GM18858 (cell line): Measurements from ENCODE around the gene SMTN.
"Not testable (repeated sequence)": the region's sequence is repeated elsewhere in the genome, so short reads cannot be mapped to it uniquely, and the experiment has no call there.

Source experiments
- ATAC-seq: cut with Tn5 transposase; IDR thresholded peaks from one replicate; pipeline ENCODE4 v1.9.1; 2021; ENCODE audit not compliant: unreplicated experiment

Gene SMTN

DNA sequence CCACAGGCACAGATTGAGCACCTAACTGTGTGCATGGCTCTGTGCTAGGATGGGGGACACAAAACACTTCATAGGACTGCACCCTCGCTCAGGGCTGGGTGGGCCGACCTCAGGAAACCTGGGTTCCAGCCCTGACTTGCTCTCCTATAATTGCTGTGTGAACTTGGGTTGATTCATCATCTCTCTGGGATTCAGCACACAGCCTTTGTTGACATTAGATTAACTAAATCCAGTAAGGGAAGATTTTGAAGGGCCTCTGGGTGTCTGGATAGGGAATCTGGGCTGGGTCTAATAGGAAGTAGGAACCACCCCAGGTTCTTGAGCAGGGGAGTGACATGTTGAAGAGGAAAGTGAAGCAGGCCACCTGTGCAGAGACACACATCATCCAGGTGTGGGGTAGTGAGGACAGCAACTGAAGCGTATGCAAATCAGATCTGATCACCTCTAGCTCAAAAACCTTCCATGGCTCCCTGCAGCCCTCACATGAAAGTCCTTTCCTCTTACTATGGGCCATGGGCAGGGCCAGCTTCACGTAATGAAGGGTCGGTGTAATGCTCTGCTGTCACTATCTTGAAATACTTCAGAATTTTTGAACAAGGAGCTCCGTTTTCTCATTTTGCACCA, 11.3 kb upstream of the SMTN start:
- ATAC-seq: not testable (repeated sequence)

DNA sequence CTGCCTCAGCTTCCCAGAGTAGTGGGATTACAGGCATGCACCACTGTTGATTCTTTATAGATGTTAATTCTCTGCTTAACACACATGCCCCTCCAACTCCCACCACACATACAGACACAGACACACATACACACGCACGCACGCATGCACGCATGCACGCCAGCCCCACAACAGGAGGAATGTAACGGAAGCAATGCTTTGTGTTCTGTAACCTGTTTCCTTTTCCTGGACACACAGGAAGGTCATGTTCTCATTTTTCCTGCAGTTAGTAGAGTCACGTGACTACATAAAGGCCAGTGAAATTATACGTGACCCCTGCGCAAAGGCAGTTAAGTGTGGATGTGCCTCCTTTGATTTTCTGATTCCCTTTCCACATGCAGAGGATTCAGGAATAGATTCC, 8.0 kb upstream of the SMTN start:
- not testable (repeated sequence) for ATAC-seq

- not testable (repeated sequence) for ATAC-seq
Observed at GRCh38 chr22:31073545-31074145, 7.5 kb upstream of the SMTN start.

DNA sequence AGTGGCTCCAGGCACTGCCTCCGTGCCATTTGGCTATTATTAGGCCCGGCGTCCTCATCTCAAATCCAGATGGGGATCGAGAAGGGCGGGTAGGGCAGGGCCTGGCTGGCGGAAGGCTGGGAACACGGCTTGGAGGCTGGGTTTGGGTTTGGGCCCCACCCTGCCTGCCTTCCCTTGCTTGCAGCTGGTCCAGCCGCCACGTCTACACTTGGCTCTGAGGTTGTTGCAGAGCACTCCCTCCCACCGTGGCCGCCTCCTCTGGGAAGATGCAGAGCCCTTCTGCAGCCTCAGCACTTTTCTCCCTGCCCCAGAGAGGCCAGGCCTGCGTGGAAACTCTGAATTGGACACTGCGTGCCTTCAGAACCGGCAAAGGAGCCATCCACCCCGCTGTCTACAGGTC, 5.2 kb upstream of the SMTN start:
- no peak for ATAC-seq

- ATAC-seq: no peak
Observed at GRCh38 chr22:31077681-31078080, 3.4 kb upstream of the SMTN start.

- ATAC-seq: not testable (repeated sequence)
Observed at GRCh38 chr22:31078389-31078788, 2.7 kb upstream of the SMTN start.

DNA sequence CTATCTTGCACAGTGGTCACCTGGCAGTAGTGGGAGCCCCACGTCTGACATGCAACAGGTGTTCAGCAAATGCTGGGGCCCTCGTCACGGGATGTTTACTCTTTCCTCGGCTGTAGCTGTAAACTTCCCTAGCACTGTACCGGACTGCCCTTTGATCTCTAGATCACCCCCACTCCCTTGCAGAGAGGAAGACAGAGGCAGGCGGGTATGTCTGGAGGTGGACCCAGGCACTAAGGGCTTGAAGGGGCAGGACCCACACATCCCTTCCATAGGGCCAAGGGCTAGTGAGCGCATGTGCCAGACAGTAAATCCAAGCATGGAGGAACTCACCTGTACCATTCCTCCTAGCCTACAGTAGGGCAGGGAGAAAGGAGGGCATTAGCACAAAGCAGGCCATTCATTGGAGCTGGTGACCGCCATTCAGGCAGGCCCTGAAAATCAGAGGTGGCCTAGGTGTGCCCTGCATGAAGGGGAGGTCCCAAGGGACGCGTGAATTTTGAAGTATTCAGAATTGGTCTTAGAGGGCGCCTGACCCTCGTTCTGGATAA, 1.9 kb upstream of the SMTN start:
- ATAC-seq: no peak

DNA sequence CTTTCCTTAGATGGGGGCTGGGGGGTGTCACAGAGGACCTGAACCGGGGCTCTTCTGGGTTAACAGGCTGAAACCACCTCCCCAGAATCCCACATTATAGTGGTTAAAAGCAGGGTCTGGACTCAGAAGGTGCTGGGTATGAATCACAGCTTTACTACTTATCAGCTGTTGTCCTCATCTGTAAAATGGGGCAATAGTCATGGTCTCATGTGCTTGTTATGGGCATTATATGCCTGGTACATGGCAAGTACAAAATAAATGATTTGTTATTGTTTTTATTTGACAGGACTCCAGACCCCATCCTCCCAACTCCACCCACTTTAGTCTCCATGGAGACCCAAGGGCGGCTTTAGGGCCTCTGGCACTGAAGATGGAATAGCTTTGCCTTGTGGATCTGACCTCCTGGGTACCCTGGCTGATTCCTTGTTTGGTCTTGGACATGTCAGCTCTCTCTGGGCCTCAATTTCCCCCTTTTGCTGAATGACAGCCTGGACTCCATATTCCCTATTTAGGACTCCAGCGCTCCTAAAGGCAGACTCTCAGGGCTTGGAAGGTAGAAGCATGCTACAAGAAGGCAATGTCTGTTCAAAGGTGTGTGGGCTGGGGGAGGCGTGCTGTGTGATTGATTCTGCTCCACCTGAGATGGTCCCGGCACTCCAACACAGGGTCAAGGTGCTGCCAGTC, 812 bp upstream of the SMTN start:
- ATAC-seq: no peak

- no peak for ATAC-seq
Observed at GRCh38 chr22:31081963-31082605, 966 bp downstream of the SMTN start.

DNA sequence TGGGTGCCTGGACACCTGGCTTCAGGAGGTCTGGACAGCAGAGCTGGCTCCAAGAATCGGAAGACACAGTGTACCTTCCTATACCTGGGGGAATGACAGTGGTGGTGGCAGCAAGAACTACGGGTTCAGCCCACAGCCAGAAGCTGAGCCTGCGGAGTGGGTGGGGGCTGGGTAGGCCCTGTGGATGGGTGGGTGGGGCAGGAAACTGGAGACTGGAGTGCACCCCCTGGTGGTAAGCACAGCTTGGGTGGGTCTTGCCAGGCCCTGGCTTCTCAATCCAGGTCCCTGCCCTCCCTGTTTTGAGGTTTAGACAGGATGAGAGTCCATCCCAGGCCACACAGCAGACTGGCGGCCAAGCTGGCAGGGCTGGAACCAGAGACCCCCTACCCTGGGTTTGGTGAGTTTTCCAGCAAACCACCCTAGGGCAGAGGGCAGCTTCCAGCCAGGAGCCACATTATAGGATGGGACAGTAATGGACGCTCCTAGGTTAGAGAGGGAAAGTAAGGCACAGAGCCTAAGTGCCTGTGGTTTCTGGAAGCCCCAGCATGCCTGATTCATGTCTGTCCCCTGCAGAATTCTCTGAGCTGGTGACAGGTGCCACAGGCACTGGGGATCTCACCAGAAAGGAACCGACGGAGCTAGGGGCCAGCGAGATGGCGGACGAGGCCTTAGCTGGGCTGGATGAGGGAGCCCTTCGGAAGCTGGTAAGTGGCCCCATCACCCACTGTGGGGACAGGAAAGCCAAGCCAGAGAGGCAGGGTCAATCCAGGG, 1.7 kb downstream of the SMTN start:
- no peak for ATAC-seq

DNA sequence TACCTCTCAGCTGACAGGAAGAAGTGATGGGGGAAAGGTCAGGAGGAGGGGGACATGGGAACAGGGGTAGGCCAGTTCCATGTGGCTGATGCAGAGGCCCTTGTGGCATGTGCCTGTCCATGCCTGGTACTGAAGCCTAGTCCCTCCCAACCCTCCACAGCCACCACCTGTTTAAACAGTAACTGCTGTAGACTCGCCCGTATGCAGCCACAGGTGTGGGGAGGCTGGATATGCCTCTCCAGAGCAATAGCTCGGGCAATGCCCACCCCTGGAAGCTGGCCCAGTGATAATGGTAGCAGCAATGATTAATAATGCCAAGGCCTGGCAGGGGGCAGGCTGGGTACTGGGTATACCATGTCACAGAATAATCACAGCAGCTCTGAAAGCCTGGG, 2.3 kb downstream of the SMTN start:
- no peak for ATAC-seq

GRCh38 chr22:31083923-31084810, 3.0 kb downstream of the SMTN start:
- no peak for ATAC-seq

DNA sequence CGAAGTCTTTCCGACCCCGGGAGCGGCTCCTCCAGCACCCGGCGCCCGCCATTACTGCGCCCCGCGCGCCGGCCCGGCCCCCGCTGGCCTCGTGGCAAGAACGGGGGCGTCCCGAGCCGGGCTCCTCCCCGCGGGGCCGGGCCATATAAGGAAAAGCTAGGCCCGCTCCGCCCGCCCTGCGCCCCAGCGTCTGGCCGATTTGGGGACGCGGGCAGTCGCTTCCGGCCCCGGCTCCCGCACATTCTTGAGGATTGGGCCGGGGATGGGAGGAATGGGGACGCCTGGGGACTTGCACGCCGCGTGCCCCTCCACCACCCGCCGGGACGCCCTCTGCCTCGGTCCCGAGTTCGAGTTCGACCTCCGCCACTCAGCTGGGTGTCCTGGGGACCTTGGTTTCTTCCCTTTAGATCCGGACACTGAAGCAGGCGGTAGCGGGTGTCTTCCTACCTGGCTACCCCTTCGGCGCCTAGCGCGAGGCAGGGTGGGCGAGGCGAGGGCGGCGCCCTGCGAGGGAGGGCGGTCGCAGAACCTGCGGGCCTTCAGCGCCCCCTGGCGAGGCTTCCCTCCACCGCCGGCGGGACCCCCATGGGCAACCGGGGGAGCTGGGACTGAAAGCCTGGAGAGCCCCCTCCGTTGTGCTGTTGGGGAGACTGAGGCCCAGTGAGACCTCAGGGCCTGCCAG, 3.8 kb downstream of the SMTN start:
- ATAC-seq: peak; percentile 49

DNA sequence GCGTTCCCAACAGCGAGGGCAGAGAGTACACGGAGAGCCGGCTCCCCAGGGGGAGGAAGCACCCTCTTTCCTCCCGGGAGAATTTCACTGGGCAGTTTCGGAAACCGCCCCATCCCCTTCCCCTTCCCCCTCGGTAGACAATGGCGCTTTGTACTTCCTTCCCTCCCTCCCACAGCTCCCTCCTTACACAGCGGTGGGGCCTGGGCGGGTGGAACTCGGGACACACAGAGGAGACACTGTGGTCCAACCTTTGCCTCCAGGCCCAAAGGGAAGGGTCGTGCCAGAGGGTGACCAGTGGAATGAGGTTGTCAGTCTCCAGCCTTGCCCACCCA, 4.3 kb downstream of the SMTN start:
- no peak for ATAC-seq

DNA sequence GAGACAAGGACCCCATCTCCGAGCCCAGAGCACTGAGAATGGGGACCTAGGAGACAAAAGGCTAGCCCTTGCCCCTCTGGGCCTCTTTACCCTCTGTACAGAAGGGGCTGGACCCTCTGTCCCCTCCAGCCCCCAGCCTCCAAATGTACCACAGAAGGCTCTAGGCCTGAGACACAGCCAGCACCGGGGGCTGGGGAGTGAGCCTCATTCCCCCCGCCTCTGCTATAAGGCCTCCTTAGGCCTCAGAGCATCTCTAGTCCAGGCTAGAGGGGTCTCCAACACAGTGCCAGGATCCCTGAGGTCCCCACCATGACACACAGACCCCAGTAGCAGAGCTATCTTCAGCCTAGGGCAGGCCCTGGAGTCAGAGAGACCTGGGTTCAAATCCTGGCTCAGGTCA, 4.8 kb downstream of the SMTN start:
- ATAC-seq: no peak

DNA sequence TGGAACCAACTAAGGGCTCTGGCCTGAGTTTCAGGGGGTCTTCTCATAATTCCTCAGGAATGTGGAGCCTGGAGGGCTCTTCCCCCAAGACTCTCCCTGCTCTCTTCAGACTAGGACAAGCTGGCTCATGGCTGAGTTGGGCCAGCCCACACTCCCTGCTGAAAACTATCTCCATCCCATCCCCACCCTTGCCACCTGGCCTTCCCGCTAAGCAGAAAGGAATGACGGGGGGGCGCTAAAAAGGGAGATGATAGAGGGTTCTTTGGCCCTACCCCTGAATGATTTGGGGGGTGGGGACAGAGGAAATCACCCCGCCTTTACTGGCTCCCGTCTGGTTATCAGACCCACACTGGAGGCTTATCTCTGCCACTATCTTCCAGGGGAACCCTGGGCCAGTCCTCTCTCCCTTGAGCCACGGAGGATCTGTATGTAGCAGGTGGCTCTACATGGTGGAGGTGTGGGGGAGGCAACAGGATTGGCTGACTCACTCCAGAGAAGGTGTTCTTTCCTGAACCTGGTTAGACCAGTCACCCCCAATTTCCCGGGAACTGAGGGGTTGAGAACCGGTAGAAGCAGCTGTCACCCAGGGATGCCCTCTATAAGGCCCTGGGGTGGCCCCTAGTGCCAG, 5.7 kb downstream of the SMTN start:
- ATAC-seq: no peak

GRCh38 chr22:31087744-31088215, 6.7 kb downstream of the SMTN start:
- no peak for ATAC-seq

DNA sequence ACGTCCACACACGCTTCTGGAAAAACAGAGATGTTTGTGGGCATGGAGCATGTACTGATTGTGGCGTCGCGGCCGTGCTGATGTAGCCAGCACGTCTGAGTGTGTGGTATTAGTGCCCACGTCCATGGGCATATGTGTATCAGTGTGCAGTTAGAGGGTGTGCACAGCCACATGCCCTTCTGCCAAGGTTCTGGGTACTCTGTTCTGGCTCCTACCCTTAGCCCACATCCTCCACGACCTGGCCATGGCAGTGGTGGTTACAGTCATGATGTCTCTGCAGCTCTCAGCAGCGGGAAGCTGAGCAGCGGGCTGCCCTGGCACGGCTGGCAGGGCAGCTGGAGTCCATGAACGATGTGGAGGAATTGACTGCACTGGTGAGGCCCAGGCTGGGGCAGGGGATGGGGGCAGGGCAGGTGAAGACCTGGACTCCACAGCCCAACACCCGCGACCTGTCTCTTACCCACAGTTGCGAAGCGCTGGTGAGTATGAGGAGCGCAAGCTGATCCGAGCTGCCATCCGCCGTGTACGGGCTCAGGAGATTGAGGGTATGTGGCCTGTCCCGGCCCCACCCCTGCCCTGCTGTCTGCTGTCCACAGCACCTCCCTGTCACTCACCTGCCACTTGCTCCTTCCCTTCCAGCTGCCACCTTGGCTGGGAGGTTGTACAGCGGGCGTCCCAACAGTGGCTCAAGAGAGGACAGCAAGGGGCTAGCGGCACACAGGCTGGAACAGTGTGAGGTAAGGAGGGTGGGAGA, 7.3 kb downstream of the SMTN start:
- no peak for ATAC-seq
